Activated CD4-positive, alpha-beta memory T cell treated with anti-CD3 and anti-CD28 coated beads, Interleukin-2, amount 10 ng/mL, durations not matched to agents 7 days and 5 days (primary cell): Measurements from ENCODE around the gene IL3. TPM values are rescaled to one million over a fixed set of nuclear protein-coding genes. Genes with fewer than 3 reads are reported as not detected.
A peak's percentile ranks its signal among the peaks of the same experiment; 100 is the strongest.

ENCODE experiments used
- CTCF ChIA-PET: fragments of 350-600 bp; sonication (Branson Sonifier 250); formaldehyde crosslinking; loops from one replicate; lab custom pipeline; 2021; ENCODE audit warnings: antibody characterized with exemption, inconsistent platforms; lab: Charles Lee
- POLR2A ChIA-PET: fragments of 350-600 bp; sonication (Branson Sonifier 250); formaldehyde crosslinking; loops from one replicate; lab custom pipeline; 2021; ENCODE audit warnings: antibody characterized with exemption; lab: Charles Lee
- DNase-seq: peaks from one replicate; pipeline ENCODE4 v3.0.0-alpha.2; 2020
- H3K27ac Mint-ChIP-seq: one replicate; pipeline ENCODE4 v1.8.0; 2021; ENCODE audit warnings: mild to moderate bottlenecking, mixed read lengths
- H3K27me3 Mint-ChIP-seq: one replicate; pipeline ENCODE4 v1.8.0; 2021; ENCODE audit warnings: mixed read lengths
- H3K36me3 Mint-ChIP-seq: one replicate; pipeline ENCODE4 v1.8.0; 2021; ENCODE audit warnings: low read depth, mixed read lengths
- H3K4me1 Mint-ChIP-seq: one replicate; pipeline ENCODE4 v1.8.0; 2021; ENCODE audit warnings: mixed read lengths
- H3K4me3 Mint-ChIP-seq: one replicate; pipeline ENCODE4 v1.8.0; 2021; ENCODE audit warnings: mild to moderate bottlenecking, mixed read lengths
- H3K9me3 Mint-ChIP-seq: one replicate; pipeline ENCODE4 v1.8.0; 2021; ENCODE audit warnings: mixed read lengths
- total RNA-seq, 2 experiments: library from RNA; stranded (reverse); gene quantifications; one replicate each; pipeline ENCODE4 v1.2.3, GENCODE V29; 2021

The IL3 gene
- total RNA-seq, 2 experiments from 2014 or later, result 1.4 to 1.6 TPM

DNA sequence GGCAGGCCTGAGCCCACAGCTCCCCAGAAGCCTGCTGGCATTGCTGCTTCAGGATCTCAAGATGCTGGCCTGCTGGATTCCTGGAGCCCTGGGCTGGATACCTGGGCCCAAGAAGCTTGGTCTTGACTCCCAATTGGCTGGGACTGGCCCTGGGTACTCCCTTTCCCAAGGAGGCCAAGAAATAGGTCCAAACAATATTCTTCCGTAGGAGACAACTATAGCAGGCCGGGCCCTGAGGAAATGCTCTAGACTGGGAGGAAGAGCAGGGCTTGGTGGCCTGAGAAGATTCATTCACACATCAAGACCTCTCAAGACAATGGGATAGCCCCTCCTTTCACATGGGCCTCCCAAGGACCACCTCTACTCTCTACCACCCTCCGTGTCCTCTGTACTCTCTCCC, 21.0 kb downstream of the IL3 start:
- Mint-ChIP-seq H3K4me1 (peaks cover 68% of the 10 kb centered on the region), H3K27ac (peak overlapping the region; percentile 10), H3K36me3 (no peaks in the 10 kb centered on the region), H3K27me3 (no peaks in the 10 kb centered on the region), H3K4me3 (no peak overlapping the region), H3K9me3 (no peaks in the 10 kb centered on the region)
- CTCF ChIA-PET, result no interaction called here
- POLR2A ChIA-PET, result interaction anchor here (2.9 kb wide), 1 partner anchor 23 kb away, joined by 9 read pairs; no protein-coding TSS in a partner anchor
- DNase-seq, result no peak

DNA sequence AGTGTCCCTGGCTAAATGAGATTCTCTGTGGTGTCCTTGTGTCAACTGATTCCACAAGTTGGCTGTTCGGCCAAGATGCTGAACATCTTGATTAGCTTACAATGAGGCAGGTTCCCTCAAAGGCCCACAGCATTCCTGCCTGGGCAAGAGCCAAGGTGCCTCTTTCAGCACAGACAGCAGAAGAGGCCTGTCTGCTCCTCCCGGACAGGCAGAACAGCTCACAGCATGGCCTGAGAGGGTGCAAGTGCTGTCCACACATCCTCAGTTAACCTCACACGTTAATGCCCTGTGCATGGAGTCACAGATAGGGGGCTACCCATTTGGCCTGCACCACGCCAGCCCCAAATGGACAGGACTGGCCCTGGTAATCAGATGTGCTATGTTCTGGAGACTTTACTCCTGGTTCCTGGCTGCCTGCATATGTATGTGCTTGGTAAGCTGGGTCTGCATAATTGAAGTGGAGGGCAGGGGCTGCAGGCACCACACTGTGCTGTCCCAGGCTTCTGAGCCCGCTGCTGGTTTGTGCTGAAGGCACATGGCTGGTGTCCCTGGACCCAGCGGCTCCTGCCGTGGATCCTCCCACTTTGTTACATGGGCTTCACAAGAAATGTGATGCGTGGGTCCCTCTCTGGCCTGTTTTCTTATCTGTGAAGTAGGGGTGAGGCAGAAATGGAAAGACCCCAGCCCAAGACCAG, 22.0 kb downstream of the IL3 start:
- no peak for DNase-seq
- ChIA-PET POLR2A (interaction anchor here (1.0 to 2.9 kb wide), 5 partner anchors 9 to 22 kb away, joined by 3 to 9 read pairs (median 4); partner anchors contain the start of gene CSF2), CTCF (no interaction called here)
- no peaks in the 10 kb centered on the region for H3K36me3 Mint-ChIP-seq
- peaks cover 58% of the 10 kb centered on the region for H3K4me1 Mint-ChIP-seq
- H3K9me3 Mint-ChIP-seq, result no peaks in the 10 kb centered on the region
- no peak overlapping the region for H3K4me3 Mint-ChIP-seq
- H3K27ac Mint-ChIP-seq, result peak overlapping the region; percentile 57
- H3K27me3 Mint-ChIP-seq, result no peaks in the 10 kb centered on the region

DNA sequence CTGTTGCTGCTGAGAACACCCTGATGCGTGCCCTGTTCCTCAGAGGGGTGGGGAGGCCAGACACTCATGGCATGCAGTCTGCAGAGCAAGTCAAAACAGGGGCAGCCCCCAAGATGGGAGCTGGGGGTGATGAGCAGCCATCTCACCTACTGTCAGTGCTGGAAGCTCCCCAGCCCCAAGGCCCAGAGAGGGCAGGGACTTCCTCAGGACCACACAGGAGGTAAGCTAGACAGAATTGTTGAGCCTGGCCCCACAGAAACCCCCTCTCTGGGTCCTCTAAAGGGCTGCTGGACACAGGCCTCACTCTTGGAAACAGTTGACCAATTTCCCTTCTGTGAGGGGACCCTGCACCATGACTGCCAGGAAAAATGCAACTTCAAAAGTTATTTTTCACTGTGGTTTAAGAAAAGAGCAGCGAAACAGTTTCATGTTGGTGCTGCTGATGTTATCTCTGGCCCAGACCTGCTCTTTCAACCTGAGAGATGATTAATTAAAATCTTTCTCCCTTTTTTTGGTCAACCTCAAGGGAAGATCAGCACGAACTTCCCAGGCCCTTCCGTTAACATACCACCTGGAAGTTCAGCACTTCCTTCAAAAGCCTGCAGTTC, 22.7 kb downstream of the IL3 start:
- no peak for DNase-seq
- Mint-ChIP-seq H3K4me3 (no peak overlapping the region), H3K27me3 (no peaks in the 10 kb centered on the region), H3K36me3 (no peaks in the 10 kb centered on the region), H3K9me3 (no peaks in the 10 kb centered on the region), H3K4me1 (peaks cover 54% of the 10 kb centered on the region), H3K27ac (peak overlapping the region; percentile 57)
- ChIA-PET POLR2A (interaction anchor here (1.0 to 2.9 kb wide), 5 partner anchors 10 to 21 kb away, joined by 3 to 9 read pairs (median 4); partner anchors contain the start of gene CSF2), CTCF (no interaction called here)

DNA sequence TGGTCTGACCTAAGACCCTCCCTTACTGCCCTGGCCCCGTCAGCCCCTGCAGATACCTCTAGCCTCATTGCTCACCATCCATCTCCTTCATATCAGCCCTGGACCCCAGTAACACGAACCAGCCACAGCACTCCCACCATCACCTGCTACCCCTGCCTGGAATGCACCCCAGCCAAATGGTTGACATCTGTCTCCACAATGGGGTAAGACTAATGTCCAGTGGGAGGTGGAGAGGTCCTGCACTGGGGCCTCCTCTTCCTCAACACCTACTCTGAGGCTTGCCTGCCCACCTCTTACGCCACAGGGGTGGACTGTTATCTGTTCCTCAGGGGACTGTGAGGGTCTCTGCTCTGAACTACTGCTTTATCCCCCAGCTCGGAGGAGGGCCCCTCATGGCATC, 25.2 kb downstream of the IL3 start:
- Mint-ChIP-seq H3K4me1 (peaks cover 58% of the 10 kb centered on the region), H3K4me3 (no peak overlapping the region), H3K9me3 (no peaks in the 10 kb centered on the region), H3K27me3 (no peaks in the 10 kb centered on the region), H3K36me3 (peaks cover 3% of the 10 kb centered on the region), H3K27ac (no peak overlapping the region)
- DNase-seq, result no peak
- CTCF ChIA-PET, result interaction anchor here (0.9 to 1.9 kb wide), 3 partner anchors 8 to 23 kb away, joined by 3 to 4 read pairs (median 3); no protein-coding TSS in a partner anchor
- POLR2A ChIA-PET, result interaction anchor here (1.1 kb wide), 1 partner anchor 12 kb away, joined by 6 read pairs; no protein-coding TSS in a partner anchor

DNA sequence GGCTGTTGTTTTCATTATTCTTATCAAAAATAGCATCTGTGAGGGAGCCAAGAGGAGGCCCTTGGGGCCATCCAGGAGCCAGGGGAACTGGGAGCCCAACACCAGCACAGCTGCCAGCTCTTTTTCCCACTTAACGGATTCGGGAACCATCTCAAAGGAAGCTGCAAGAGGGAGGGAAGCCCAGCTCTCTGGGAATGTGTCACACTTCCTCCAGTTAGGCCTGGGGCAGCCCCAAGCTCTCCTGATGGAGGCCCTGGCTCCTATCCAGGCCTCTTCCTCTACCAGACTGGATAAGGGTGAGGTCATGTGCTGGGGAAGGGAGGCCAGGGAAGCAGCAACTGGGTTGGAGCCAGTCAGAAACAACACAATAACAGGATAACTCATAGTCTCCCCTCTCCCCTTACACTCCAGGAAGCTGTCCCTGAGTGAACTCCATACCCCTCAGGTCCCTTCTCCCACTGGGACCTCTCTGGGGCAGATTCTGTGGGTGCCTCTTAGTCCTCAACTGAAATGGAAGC, 25.9 kb downstream of the IL3 start:
- DNase-seq, result no peak
- no peak overlapping the region for H3K4me3 Mint-ChIP-seq
- CTCF ChIA-PET, result interaction anchor here (0.9 to 1.9 kb wide), 2 partner anchors 13 to 24 kb away, joined by 3 to 4 read pairs; no protein-coding TSS in a partner anchor
- H3K36me3 Mint-ChIP-seq, result peaks cover 3% of the 10 kb centered on the region
- no peaks in the 10 kb centered on the region for H3K9me3 Mint-ChIP-seq
- no peak overlapping the region for H3K27ac Mint-ChIP-seq
- POLR2A ChIA-PET, result interaction anchor here (1.1 to 2.6 kb wide), 2 partner anchors 12 to 16 kb away, joined by 6 to 9 read pairs; no protein-coding TSS in a partner anchor
- H3K27me3 Mint-ChIP-seq, result no peaks in the 10 kb centered on the region
- H3K4me1 Mint-ChIP-seq, result peaks cover 58% of the 10 kb centered on the region

DNA sequence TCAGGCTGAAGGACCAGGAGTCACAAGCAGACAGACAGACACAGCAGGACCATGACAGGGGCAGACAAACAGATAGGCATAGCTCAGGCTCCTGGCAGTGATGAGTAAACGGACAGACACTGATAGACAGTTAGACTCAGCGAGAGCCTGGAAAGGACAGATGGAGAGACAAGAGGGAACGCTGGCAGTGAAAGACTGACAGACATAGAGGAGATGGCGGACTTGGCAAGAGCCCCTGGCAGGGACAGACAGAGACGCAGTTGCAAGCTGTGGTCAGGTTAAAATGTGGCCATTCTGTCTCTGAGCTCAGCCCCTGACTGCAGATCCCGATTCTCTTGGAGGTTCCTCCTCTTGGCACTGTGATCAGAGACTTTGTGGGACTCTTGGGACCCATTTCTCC, 26.7 kb downstream of the IL3 start:
- Mint-ChIP-seq H3K27ac (no peak overlapping the region), H3K4me1 (peaks cover 50% of the 10 kb centered on the region)
- DNase-seq, result no peak

DNA sequence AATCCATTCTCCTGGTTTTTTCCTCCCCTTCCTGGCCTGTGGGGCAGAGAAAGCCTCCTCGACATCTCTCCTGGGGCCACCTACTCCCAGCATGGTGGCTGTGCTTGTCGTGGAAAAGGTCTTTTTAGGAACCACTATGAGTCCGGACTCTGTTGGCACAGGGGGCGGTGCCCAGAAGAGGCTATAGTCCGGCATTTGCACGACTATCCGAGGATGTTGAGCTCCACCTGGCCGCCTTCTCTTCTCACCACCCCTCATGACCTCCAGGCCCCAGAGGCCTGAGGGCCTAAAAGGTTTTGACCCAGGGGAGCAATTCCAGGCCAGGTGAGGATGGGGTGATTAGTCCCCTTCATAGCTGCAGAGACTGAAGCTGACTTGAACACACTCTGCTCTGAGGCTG, 27.2 kb downstream of the IL3 start:
- Mint-ChIP-seq H3K4me3 (no peak overlapping the region), H3K4me1 (peaks cover 45% of the 10 kb centered on the region), H3K36me3 (peaks cover 3% of the 10 kb centered on the region), H3K27me3 (no peaks in the 10 kb centered on the region), H3K9me3 (peaks cover 4% of the 10 kb centered on the region), H3K27ac (no peak overlapping the region)
- ChIA-PET POLR2A (interaction anchor here (1.0 to 2.6 kb wide), 4 partner anchors 14 to 19 kb away, joined by 3 to 9 read pairs (median 3); no protein-coding TSS in a partner anchor), CTCF (interaction anchor here (1.0 to 1.5 kb wide), 2 partner anchors 9 to 12 kb away, joined by 3 read pairs; no protein-coding TSS in a partner anchor)
- DNase-seq, result no peak

More for the DNA sequence above, 26.7 kb downstream of the IL3 start:
- Mint-ChIP-seq H3K4me3 (no peak overlapping the region), H3K27me3 (no peaks in the 10 kb centered on the region), H3K36me3 (peaks cover 3% of the 10 kb centered on the region), H3K9me3 (peaks cover 4% of the 10 kb centered on the region)
- POLR2A ChIA-PET, result interaction anchor here (1.0 to 2.6 kb wide), 3 partner anchors 15 to 18 kb away, joined by 3 to 9 read pairs (median 3); no protein-coding TSS in a partner anchor
- CTCF ChIA-PET, result interaction anchor here (1.5 to 1.9 kb wide), 2 partner anchors 10 to 24 kb away, joined by 3 to 4 read pairs; no protein-coding TSS in a partner anchor

DNA sequence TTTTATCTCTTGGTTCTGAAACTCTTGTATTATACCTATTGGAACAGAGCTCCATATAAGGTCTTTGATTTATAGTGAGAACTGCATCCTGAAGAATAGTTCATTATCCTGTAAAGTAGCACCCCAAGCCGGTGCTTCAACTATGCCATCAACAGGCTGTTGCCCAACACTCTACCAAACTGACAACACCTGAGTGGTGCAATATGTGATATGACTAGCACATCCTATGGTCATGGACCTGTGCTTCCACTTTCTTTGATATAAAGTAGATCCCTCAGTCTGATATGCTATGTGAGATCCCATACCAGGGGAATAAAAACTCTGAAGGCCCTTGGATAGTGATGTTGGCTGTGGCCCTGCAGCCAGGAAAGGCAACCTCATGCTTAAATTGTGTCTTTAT, 28.9 kb downstream of the IL3 start:
- Mint-ChIP-seq H3K9me3 (peaks cover 4% of the 10 kb centered on the region), H3K27ac (no peak overlapping the region), H3K4me3 (no peak overlapping the region), H3K27me3 (peaks cover 6% of the 10 kb centered on the region), H3K4me1 (peaks cover 33% of the 10 kb centered on the region), H3K36me3 (peaks cover 5% of the 10 kb centered on the region)
- DNase-seq, result no peak
- ChIA-PET CTCF (interaction anchor here (0.6 to 1.2 kb wide), 2 partner anchors 11 to 14 kb away, joined by 3 read pairs; no protein-coding TSS in a partner anchor), POLR2A (no interaction called here)

DNA sequence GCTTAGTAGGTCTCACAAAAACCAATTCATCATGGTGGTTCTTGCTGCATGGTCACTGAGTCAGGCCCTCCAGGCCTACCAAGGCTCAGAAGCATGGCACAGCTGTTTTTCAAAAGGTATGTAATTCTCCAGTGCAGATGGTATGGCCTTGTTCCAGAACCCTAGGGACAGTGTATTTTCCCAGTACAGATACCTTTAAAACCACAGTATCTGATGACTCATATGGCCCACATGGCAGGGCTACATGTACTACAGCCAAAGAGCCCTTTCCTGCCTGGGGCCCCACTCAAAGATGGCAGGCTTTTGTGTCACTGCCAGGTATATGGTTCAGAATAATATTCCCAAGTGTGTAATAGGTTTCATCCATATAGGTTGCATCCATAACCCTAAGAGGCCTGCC, 29.7 kb downstream of the IL3 start:
- no peak for DNase-seq
- peaks cover 6% of the 10 kb centered on the region for H3K27me3 Mint-ChIP-seq
- no peak overlapping the region for H3K4me3 Mint-ChIP-seq
- CTCF ChIA-PET, result interaction anchor here (1.2 kb wide), 1 partner anchor 13 kb away, joined by 3 read pairs; no protein-coding TSS in a partner anchor
- peaks cover 4% of the 10 kb centered on the region for H3K9me3 Mint-ChIP-seq
- POLR2A ChIA-PET, result no interaction called here
- H3K27ac Mint-ChIP-seq, result no peak overlapping the region
- peaks cover 5% of the 10 kb centered on the region for H3K36me3 Mint-ChIP-seq
- H3K4me1 Mint-ChIP-seq, result peaks cover 34% of the 10 kb centered on the region

DNA sequence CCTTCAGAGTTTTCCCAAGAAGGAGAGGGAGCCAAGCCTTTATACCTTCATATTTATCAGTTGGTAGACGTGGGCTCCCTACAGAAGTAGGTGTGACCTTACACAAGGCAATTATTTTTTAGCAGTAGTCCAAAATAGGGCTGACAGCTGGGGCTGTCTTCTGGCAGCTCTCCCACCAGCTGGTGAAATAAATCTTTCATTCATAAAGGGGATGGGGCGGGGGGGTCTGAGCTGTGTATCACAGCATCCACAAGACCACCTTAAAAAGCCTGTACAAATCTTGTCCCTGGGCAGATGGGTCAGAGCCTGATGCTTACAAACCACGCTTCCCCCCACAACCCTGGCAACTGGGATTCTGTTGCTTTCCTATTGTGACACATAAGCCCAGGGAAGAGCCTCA, 32.8 kb downstream of the IL3 start:
- Mint-ChIP-seq H3K9me3 (peaks cover 4% of the 10 kb centered on the region), H3K27ac (no peak overlapping the region), H3K36me3 (peaks cover 11% of the 10 kb centered on the region), H3K4me3 (no peak overlapping the region), H3K4me1 (peaks cover 45% of the 10 kb centered on the region), H3K27me3 (peaks cover 7% of the 10 kb centered on the region)
- POLR2A ChIA-PET, result interaction anchor here (1.6 kb wide), 1 partner anchor 20 kb away, joined by 3 read pairs; the partner anchor contains the start of gene CSF2
- CTCF ChIA-PET, result interaction anchor here (1.1 to 1.2 kb wide), 2 partner anchors 8 to 30 kb away, joined by 3 to 4 read pairs; no protein-coding TSS in a partner anchor
- DNase-seq, result peak; percentile 0

DNA sequence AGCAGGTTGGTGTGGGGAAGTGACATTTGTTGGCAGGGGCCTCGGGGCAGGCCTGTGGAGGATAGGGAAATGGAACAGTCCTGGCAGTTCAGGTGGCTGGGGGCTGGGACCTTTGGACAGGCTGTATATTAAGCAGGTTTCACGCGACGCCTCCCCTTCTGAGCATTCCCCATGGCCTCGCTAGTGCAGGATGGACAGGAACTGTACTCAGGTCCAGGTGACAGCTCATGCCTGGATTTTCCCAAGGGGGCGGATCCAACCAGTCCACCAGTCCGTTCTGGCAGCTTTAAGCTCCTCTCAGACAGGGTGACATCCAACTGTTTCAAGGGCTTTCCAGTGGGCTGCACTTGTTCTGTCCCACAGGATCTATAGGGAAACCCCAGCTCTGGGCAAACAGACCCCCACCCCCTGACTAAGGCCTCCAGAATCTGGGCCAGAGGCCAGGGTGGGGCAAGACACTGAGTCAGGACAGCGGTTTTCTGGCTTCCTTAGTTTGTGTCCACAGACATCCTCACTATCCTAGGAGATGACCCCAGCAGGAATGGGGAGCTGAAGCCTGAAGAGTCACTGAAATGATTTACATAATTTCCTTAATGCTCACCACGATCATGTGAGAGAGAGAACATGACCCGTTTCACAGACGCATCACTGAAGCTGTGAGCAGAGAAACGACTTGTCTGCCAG, 34.1 kb downstream of the IL3 start:
- H3K4me3 Mint-ChIP-seq, result no peak overlapping the region
- H3K27ac Mint-ChIP-seq, result no peak overlapping the region
- CTCF ChIA-PET, result interaction anchor here (1.1 kb wide), 1 partner anchor 9 kb away, joined by 3 read pairs; no protein-coding TSS in a partner anchor
- peaks cover 4% of the 10 kb centered on the region for H3K9me3 Mint-ChIP-seq
- H3K4me1 Mint-ChIP-seq, result peaks cover 53% of the 10 kb centered on the region
- peaks cover 7% of the 10 kb centered on the region for H3K27me3 Mint-ChIP-seq
- POLR2A ChIA-PET, result interaction anchor here (1.0 kb wide), 1 partner anchor 9 kb away, joined by 3 read pairs; no protein-coding TSS in a partner anchor
- DNase-seq, result no peak
- peaks cover 14% of the 10 kb centered on the region for H3K36me3 Mint-ChIP-seq

DNA sequence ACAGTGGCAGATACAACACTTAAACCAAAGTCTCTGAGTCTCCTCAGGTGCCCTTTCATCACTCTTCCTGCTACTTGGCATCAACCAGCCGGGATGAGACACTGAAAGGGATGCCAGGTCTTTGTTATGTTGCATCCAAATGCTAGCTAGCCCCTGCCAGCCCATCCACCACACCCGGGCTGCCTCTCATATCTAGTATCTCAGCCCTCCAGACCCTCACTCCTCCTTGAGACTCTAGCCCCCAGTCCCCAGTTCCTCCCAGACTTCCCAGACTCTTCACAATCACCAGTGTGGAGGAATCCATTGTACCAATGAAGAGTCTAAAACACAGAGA, 34.6 kb downstream of the IL3 start:
- ChIA-PET CTCF (no interaction called here), POLR2A (interaction anchor here (1.0 kb wide), 1 partner anchor 9 kb away, joined by 3 read pairs; no protein-coding TSS in a partner anchor)
- H3K4me3 Mint-ChIP-seq, result no peak overlapping the region
- H3K27me3 Mint-ChIP-seq, result peaks cover 9% of the 10 kb centered on the region
- no peak for DNase-seq
- no peak overlapping the region for H3K27ac Mint-ChIP-seq
- peaks cover 53% of the 10 kb centered on the region for H3K4me1 Mint-ChIP-seq
- peaks cover 4% of the 10 kb centered on the region for H3K9me3 Mint-ChIP-seq
- H3K36me3 Mint-ChIP-seq, result peaks cover 12% of the 10 kb centered on the region
